H1 (cell line): ENCODE data around the gene ABLIM1. TPM values are rescaled to one million over a fixed set of nuclear protein-coding genes. Genes with fewer than 3 reads are reported as not detected.

Source experiments
- CTCF ChIA-PET: fragments of 300-600 bp; sonication (Branson Sonifier 250); formaldehyde crosslinking; loops from one replicate; lab custom pipeline; 2021; ENCODE audit not compliant: partially characterized antibody; lab: Charles Lee
- POLR2A ChIA-PET: fragments of 300-600 bp; sonication (Branson Sonifier 250); formaldehyde crosslinking; loops from one replicate; lab custom pipeline; 2021; ENCODE audit warnings: inconsistent platforms; ENCODE audit not compliant: partially characterized antibody; lab: Charles Lee
- DNase-seq, 2 experiments: peaks; one replicate each; pipeline versions ENCODE4 v3.0.0 to v3.0.0-alpha.2; 2010 to 2022; ENCODE audit warnings: low spot score in 2 of 2, low read depth in 1 of 2, mixed read lengths in 1 of 2
- FAIRE-seq: peaks from 2 replicates; lab custom pipeline; 2011; peaks lifted over from hg19 to GRCh38; lab: Jason Lieb, UNC
- H2AFZ ChIP-seq: 2 replicates; pipeline ENCODE4 v1.8.1; 2012; ENCODE audit warnings: low read length, inconsistent platforms
- H2AK5ac ChIP-seq: 2 replicates; pipeline ENCODE4 v1.6.1; 2013; ENCODE audit warnings: low read depth, low read length
- H2BK120ac ChIP-seq: replicated peaks from 2 replicates; pipeline ENCODE3; 2013; ENCODE audit warnings: low read depth, low read length, inconsistent platforms
- H2BK12ac ChIP-seq: 2 replicates; pipeline ENCODE4 v1.6.1; 2013; ENCODE audit warnings: low read depth, low read length
- H2BK15ac ChIP-seq: 2 replicates; pipeline ENCODE4 v1.6.1; 2013; ENCODE audit warnings: low read length
- H2BK20ac ChIP-seq: 2 replicates; pipeline ENCODE4 v1.6.1; 2013; ENCODE audit warnings: low read length
- H2BK5ac ChIP-seq: 2 replicates; pipeline ENCODE4 v1.6.1; 2013; ENCODE audit warnings: low read depth, low read length
- H3K14ac ChIP-seq: 2 replicates; pipeline ENCODE4 v1.6.1; 2013; ENCODE audit warnings: inconsistent platforms; ENCODE audit not compliant: insufficient read length
- H3K18ac ChIP-seq: 2 replicates; pipeline ENCODE4 v1.6.1; 2013; ENCODE audit warnings: low read length; ENCODE audit errors: extremely low read depth
- H3K23ac ChIP-seq: 2 replicates; pipeline ENCODE4 v1.6.1; 2013; ENCODE audit warnings: inconsistent platforms; ENCODE audit not compliant: insufficient read length
- H3K23me2 ChIP-seq: 2 replicates; pipeline ENCODE4 v1.6.1; 2013; ENCODE audit warnings: low read depth, low read length
- H3K27ac ChIP-seq: 2 replicates; pipeline ENCODE4 v1.6.1; 2011; ENCODE audit warnings: low read depth, low read length, inconsistent platforms
- H3K27me3 ChIP-seq, 4 experiments: replicated peaks in 1 of 4; 1 replicate in 1 of 4; 2 replicates in 3 of 4; pipeline versions ENCODE4 v1.6.1 to v1.8.1; 2011 to 2013; ENCODE audit warnings: low read length in 3 of 4, mild to moderate bottlenecking in 3 of 4, inconsistent platforms in 2 of 4, mixed read lengths in 2 of 4, moderate library complexity in 1 of 4; ENCODE audit not compliant: control insufficient read depth in 3 of 4, insufficient read depth in 3 of 4; ENCODE audit errors: extremely low read depth in 1 of 4
- H3K36me3 ChIP-seq, 4 experiments: 2 replicates each; pipeline versions ENCODE4 v1.6.1 to v1.8.1; 2011 to 2013; ENCODE audit warnings: mild to moderate bottlenecking in 4 of 4, low read length in 3 of 4, moderate library complexity in 2 of 4, control low read depth in 1 of 4, inconsistent platforms in 1 of 4; ENCODE audit not compliant: insufficient read depth in 4 of 4, control insufficient read depth in 2 of 4
- H3K4ac ChIP-seq: replicated peaks from 2 replicates; pipeline ENCODE3; 2013; ENCODE audit warnings: low read length, low read depth, mixed read lengths, inconsistent platforms; ENCODE audit not compliant: insufficient read length
- H3K4me1 ChIP-seq, 4 experiments: replicated peaks in 1 of 4; 1 replicate in 1 of 4; 2 replicates in 3 of 4; pipeline versions ENCODE4 v1.6.1 to v1.8.1; 2011 to 2013; ENCODE audit warnings: low read length in 3 of 4, inconsistent platforms in 2 of 4, mixed read lengths in 1 of 4; ENCODE audit not compliant: insufficient read depth in 4 of 4, control insufficient read depth in 3 of 4
- H3K4me2 ChIP-seq, 2 experiments: 2 replicates each; pipeline versions ENCODE4 v1.6.1 to v1.8.1; 2011 to 2013; ENCODE audit warnings: low read depth in 2 of 2, low read length in 2 of 2, control low read depth in 1 of 2, inconsistent platforms in 1 of 2, mild to moderate bottlenecking in 1 of 2; ENCODE audit not compliant: insufficient read depth in 1 of 2
- H3K4me3 ChIP-seq, 4 experiments: fragments of 200-600, 300-600 bp in 1 of 4; sonication (generic), shearing (Covaris generic), sonication (Bioruptor Twin) in 1 of 4; 2 replicates each; pipeline versions ENCODE4 v1.5.1 to v1.8.1; 2011 to 2016; ENCODE audit warnings: low read length in 4 of 4, low read depth in 3 of 4, control low read depth in 2 of 4, inconsistent platforms in 2 of 4, mild to moderate bottlenecking in 2 of 4, mixed read lengths in 1 of 4, moderate library complexity in 1 of 4; ENCODE audit not compliant: insufficient read depth in 2 of 4; ENCODE audit errors: extremely low read depth in 1 of 4
- H3K56ac ChIP-seq: replicated peaks from 2 replicates; pipeline ENCODE3; 2013; ENCODE audit warnings: low read depth, mild to moderate bottlenecking, mixed read lengths, low read length, inconsistent platforms; ENCODE audit not compliant: insufficient read length
- H3K79me1 ChIP-seq: 2 replicates; pipeline ENCODE4 v1.6.1; 2013; ENCODE audit warnings: low read depth, low read length, control low read depth
- H3K79me2 ChIP-seq, 2 experiments: 2 replicates each; pipeline versions ENCODE4 v1.6.1 to v1.8.1; 2012 to 2013; ENCODE audit warnings: low read length in 2 of 2, mild to moderate bottlenecking in 2 of 2, inconsistent platforms in 1 of 2; ENCODE audit not compliant: insufficient read depth in 2 of 2, control insufficient read depth in 1 of 2
- H3K9ac ChIP-seq, 4 experiments: replicated peaks in 1 of 4; 1 replicate in 1 of 4; 2 replicates in 3 of 4; pipeline versions ENCODE4 v1.6.1 to v1.8.1; 2011 to 2013; ENCODE audit warnings: low read depth in 3 of 4, low read length in 3 of 4, control low read depth in 2 of 4, mild to moderate bottlenecking in 2 of 4, moderate library complexity in 2 of 4, inconsistent platforms in 1 of 4; ENCODE audit errors: extremely low read depth in 1 of 4
- H3K9me3 ChIP-seq, 2 experiments: 2 replicates each; pipeline versions ENCODE4 v1.6.1 to v1.8.1; 2012 to 2013; ENCODE audit warnings: mild to moderate bottlenecking in 2 of 2, moderate library complexity in 2 of 2, control low read depth in 1 of 2, inconsistent platforms in 1 of 2, low read depth in 1 of 2, low read length in 1 of 2, mixed read lengths in 1 of 2; ENCODE audit not compliant: insufficient read depth in 2 of 2
- H4K20me1 ChIP-seq, 2 experiments: replicated peaks in 1 of 2; 2 replicates each; pipeline versions ENCODE3 to v1.8.1; 2011 to 2013; ENCODE audit warnings: inconsistent platforms in 2 of 2, low read length in 2 of 2, mild to moderate bottlenecking in 1 of 2; ENCODE audit not compliant: insufficient read depth in 2 of 2, control insufficient read depth in 1 of 2
- H4K5ac ChIP-seq: 2 replicates; pipeline ENCODE4 v1.6.1; 2013; ENCODE audit warnings: low read length, low read depth, mixed read lengths, inconsistent platforms; ENCODE audit not compliant: insufficient read length
- H4K8ac ChIP-seq: 2 replicates; pipeline ENCODE4 v1.8.0; 2013; ENCODE audit warnings: mild to moderate bottlenecking, moderate library complexity, low read length, inconsistent platforms; ENCODE audit not compliant: insufficient read depth; ENCODE audit errors: extremely low read depth
- H4K91ac ChIP-seq: replicated peaks from 2 replicates; pipeline ENCODE3; 2013; ENCODE audit warnings: low read length, mixed read lengths, inconsistent platforms; ENCODE audit not compliant: insufficient read length
- CBX5 ChIP-seq: fragments of 300-800, 300-1000 bp; sonication (generic); IDR thresholded peaks from 2 replicates; pipeline ENCODE4 v1.7.1; 2016; ENCODE audit warnings: antibody characterized with exemption, low read length, low read depth
- E2F6 ChIP-seq: IDR thresholded peaks from 2 replicates; pipeline ENCODE4 v1.6.1; 2012; ENCODE audit warnings: inconsistent platforms
- EGR1 ChIP-seq: IDR thresholded peaks from 2 replicates; pipeline ENCODE4 v1.6.1; 2011; ENCODE audit warnings: low read depth, low read length, borderline replicate concordance
- KDM1A ChIP-seq: fragments of 200-600, 300-600 bp; sonication (generic); IDR thresholded peaks from 2 replicates; pipeline ENCODE4 v1.7.1; 2016; ENCODE audit warnings: mild to moderate bottlenecking, low read length, borderline replicate concordance
- POLR2A ChIP-seq, 2 experiments: IDR thresholded peaks; 1 replicate in 1 of 2; 2 replicates in 1 of 2; pipeline ENCODE4 v1.6.1; 2011; ENCODE audit warnings: low read depth in 2 of 2, low read length in 2 of 2, mild to moderate bottlenecking in 2 of 2; ENCODE audit errors: control extremely low read depth in 1 of 2
- RBBP5 ChIP-seq: IDR thresholded peaks from 2 replicates; pipeline ENCODE4 v1.7.1; 2012; ENCODE audit warnings: low read depth, mild to moderate bottlenecking, inconsistent platforms, low read length, moderate library complexity, borderline replicate concordance
- SIN3A ChIP-seq, 2 experiments: IDR thresholded peaks in 1 of 2; conservative IDR thresholded peaks in 1 of 2; 2 replicates each; pipeline ENCODE4 v1.6.1; 2011 to 2012; ENCODE audit warnings: low read length in 2 of 2, improper control_type of control experiment in 1 of 2, low read depth in 1 of 2, mild to moderate bottlenecking in 1 of 2
- TCF12 ChIP-seq: IDR thresholded peaks from 2 replicates; pipeline ENCODE4 v1.6.1; 2011; ENCODE audit warnings: low read depth, mild to moderate bottlenecking, low read length
- WGBS, 2 experiments: shearing (Covaris generic) in 1 of 2; methylation state at CpG; one replicate each; pipeline versions ENCODE4 v1.1.6 to v1.1.7; 2013 to 2015; ENCODE audit warnings: low lambda C conversion rate in 2 of 2, mixed read lengths in 2 of 2, inconsistent platforms in 1 of 2, low coverage in 1 of 2, missing lambda C conversion rate in 1 of 2; ENCODE audit not compliant: insufficient replicate concordance in 2 of 2, insufficient coverage in 1 of 2, insufficient read length in 1 of 2; ENCODE audit errors: extremely low coverage in 1 of 2, missing lambda C conversion rate in 1 of 2; 5-methylcytosine and 5-hydroxymethylcytosine counted together
- polyA plus RNA-seq, 7 experiments: library from polyadenylated mRNA; depleted of rRNA in 3 of 7; stranded (reverse) in 5 of 7; unstranded in 2 of 7; fragments of >200 nt in 5 of 7; fragments of 200-250 nt in 2 of 7; gene quantifications; 1 replicate in 5 of 7; 2 replicates in 1 of 7; 4 replicates in 1 of 7; pipeline versions ENCODE4 v1.2.1 to v1.2.3, GENCODE V29; 2011 to 2013; ENCODE audit warnings: missing spikeins in 2 of 7, mixed read lengths in 2 of 7
- total RNA-seq: library from RNA; stranded (reverse); fragmentation: NEBNext Ultra II Directional; extraction: Animal tissue kit (Norgen Biotek cat#: 25700); gene quantifications from 2 replicates; pipeline ENCODE4 v1.2.1, GENCODE V29; 2021

ABLIM1 gene
- total and polyA plus RNA-seq, 2 of the 8 experiments (the other 6 are each of a cell fraction or from before 2014, with no cell fraction given), result 51.2 to 51.7 TPM

- FAIRE-seq (no peak), DNase-seq (no peak)
- Histone ChIP-seq H2BK15ac (no peak overlapping the region), H2BK120ac (no peak overlapping the region), H3K79me2 (no peaks in the 10 kb centered on the region), H3K36me3 (no peaks in the 10 kb centered on the region), H4K5ac (no peak overlapping the region), H3K18ac (no peak overlapping the region), H3K23me2 (no peaks in the 10 kb centered on the region), H4K91ac (no peak overlapping the region), H2BK20ac (no peak overlapping the region), H3K9ac (no peak overlapping the region), H3K14ac (no peak overlapping the region), H2AFZ (no peak overlapping the region), H3K79me1 (no peaks in the 10 kb centered on the region), H3K27ac (no peak overlapping the region), H3K4ac (no peak overlapping the region), H3K9me3 (no peaks in the 10 kb centered on the region), H2BK5ac (no peak overlapping the region), H3K23ac (no peak overlapping the region), H3K27me3 (peaks cover 0 to 1% (median 0%) of the 10 kb centered on the region in 4 experiments; a peak in 4 of 7 replicates), H3K4me2 (no peak overlapping the region), H2BK12ac (no peak overlapping the region), H2AK5ac (no peak overlapping the region), H3K4me1 (peaks cover 0 to 4% (median 3%) of the 10 kb centered on the region in 4 experiments; a peak in 3 of 7 replicates), H3K4me3 (no peak overlapping the region), H4K20me1 (no peaks in the 10 kb centered on the region), H3K56ac (no peak overlapping the region), H4K8ac (peak overlapping the region; percentile 18; the same call in 1 of the 2 replicates)
- ChIA-PET POLR2A (no interaction called here), CTCF (interaction anchor here (0.6 to 1.6 kb wide), 4 partner anchors 10 to 123 kb away, joined by 3 to 5 read pairs (median 5); no protein-coding TSS in a partner anchor)
- WGBS, 2 experiments, result 90% methylated on average over 9 of the region's 9 CpGs; no CpG with 5 or more reads in 1 of the 2 experiments
- no peak for TF ChIP-seq POLR2A (IDR thresholded peaks at IDR 0.05; ENCODE audit: control extremely low read depth in 1 of 2, low read depth in 2 of 2, low read length in 2 of 2)
- no peak for TF ChIP-seq RBBP5
- no peak for TF ChIP-seq TCF12
- TF ChIP-seq EGR1, result no peak
- no peak for TF ChIP-seq SIN3A (conservative IDR thresholded peaks at IDR 0.05 in 1 of 2, IDR thresholded peaks at IDR 0.05 in 1 of 2; ENCODE audit: low read depth in 1 of 2, low read length in 2 of 2)
- TF ChIP-seq E2F6, result no peak
- TF ChIP-seq KDM1A, result no peak
- no peak for TF ChIP-seq CBX5
Measured at GRCh38 chr10:114412907-114413797, 244.9 kb downstream of the ABLIM1 start.
